ENCODE measurements around the gene STS.
"Not testable (repeated sequence)": the region's sequence is repeated elsewhere in the genome, so short reads cannot be mapped to it uniquely, and the experiment has no call there.

The STS gene

DNA sequence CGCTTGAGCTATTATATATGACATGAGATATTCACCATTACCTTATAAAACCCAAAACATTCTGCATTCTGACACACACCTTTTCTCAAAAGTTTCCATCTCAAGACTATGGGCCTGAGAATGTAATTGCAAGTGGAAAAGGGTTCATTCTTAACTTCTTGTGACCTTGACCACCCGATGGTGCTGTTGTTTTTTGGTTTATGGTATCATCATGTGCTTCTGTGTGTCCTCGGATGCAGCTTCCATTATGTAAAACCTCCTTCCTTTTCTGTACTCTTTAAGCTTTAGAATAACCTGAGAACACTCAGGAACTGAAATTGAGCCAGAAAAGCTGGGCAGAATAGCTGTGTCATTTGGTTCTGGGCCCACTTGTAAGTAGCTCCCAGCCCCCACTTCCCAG is 16.7 kb downstream of the STS start:
- TF ChIP-seq CTCF (conservative IDR thresholded peaks at IDR 0.05; ENCODE audit: control insufficient read depth, insufficient read depth, low read depth, low read length), result no peak
- no peak for DNase-seq (ENCODE audit: low read depth)
- no peak overlapping the region for H3K4me3 ChIP-seq (ENCODE audit: control insufficient read depth, low read depth, low read length)

DNA sequence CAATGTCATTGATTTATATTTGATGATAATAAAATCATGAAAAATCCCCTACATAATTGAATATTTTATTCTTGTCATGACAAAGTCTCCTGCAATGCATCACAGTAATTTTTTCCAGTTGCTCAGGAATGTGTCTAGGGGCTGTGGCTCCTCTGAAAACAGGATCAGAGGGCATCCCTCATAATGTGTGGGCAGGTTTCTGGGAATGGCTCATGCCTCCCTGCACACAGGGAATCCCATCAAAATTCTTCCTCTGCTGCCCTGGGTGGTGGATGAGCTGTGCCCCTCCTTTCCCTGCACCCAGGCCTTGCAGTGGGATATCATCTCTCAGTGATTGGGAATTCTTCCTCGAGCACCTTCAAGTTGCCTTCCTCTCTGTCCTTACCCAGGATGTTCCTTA is 20.9 kb downstream of the STS start:
- H3K4me3 ChIP-seq (ENCODE audit: control insufficient read depth, low read depth, low read length), result no peak overlapping the region
- no peak for TF ChIP-seq CTCF (conservative IDR thresholded peaks at IDR 0.05; ENCODE audit: control insufficient read depth, insufficient read depth, low read depth, low read length)
- DNase-seq (ENCODE audit: low read depth), result no peak

GRCh38 chrX:7169627-7170026 is 22.1 kb downstream of the STS start:
- no peak for DNase-seq (ENCODE audit: low read depth)
- H3K4me3 ChIP-seq (ENCODE audit: control insufficient read depth, low read depth, low read length), result no peak overlapping the region
- no peak for TF ChIP-seq CTCF (conservative IDR thresholded peaks at IDR 0.05; ENCODE audit: control insufficient read depth, insufficient read depth, low read depth, low read length)

DNA sequence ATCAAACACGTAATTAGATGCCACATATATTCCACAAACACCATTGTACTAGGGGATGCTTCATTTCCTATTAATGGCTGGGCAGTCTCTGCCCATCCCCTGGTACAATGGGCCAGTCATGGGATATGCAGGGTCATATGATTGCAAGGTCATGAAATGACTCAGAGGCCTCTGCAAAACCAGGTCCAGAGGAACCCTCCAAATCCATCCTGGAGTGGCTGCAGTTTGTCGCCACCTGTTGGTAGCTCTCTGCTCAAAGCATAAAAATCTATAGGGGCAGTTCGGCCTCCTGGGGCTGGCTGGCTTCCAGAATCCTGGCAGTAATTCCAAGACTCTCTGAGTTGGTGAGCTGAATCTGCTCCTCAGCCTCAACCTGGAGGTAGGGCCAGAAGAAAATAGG is 23.4 kb downstream of the STS start:
- TF ChIP-seq CTCF (conservative IDR thresholded peaks at IDR 0.05; ENCODE audit: control insufficient read depth, insufficient read depth, low read depth, low read length), result peak; percentile 33
- peak; percentile 37 for DNase-seq (ENCODE audit: low read depth)
- no peak overlapping the region for H3K4me3 ChIP-seq (ENCODE audit: control insufficient read depth, low read depth, low read length)

DNA sequence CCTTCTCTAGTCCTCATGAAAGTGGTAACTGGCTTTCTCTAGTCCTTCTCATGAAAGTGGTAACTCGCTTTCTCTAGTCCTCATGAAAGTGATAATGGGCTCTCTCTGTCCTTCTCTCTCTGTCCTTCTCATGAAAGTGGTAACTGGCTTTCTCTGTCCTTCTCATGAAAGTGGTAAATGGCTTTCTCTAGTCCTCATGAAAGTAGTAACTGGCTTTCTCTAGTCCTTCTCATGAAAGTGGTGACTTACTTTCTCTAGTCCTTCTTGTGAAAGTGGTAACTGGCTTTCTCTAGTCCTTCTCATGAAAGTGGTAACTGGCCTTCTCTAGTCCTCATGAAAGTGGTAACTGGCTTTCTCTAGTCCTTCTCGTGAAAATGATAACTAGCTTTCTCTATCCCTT is 31.3 kb downstream of the STS start:
- not testable (repeated sequence) for H3K4me3 ChIP-seq (ENCODE audit: control insufficient read depth, low read depth, low read length); DNase-seq (ENCODE audit: low read depth)

DNA sequence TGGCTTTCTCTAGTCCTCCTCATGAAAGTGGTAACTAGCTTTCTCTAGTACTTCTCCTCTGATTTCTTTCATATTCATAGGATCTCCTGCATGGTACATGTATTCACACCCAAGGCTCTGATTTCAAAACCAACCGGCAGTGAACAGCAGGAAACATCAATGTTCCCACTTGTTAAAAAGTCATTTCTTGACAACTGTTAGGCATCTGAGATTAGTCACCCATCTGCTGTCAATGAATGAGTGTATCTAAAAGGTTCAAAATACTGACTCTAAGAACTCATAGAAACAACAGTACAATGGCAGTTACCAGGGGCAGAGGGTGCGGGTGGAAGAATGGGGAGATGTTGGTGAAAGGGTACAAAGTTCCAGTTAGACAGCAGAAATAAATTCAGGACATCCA is 31.9 kb downstream of the STS start:
- H3K4me3 ChIP-seq (ENCODE audit: control insufficient read depth, low read depth, low read length), result no peak overlapping the region
- TF ChIP-seq CTCF (conservative IDR thresholded peaks at IDR 0.05; ENCODE audit: control insufficient read depth, insufficient read depth, low read depth, low read length), result no peak
- DNase-seq (ENCODE audit: low read depth), result no peak

DNA sequence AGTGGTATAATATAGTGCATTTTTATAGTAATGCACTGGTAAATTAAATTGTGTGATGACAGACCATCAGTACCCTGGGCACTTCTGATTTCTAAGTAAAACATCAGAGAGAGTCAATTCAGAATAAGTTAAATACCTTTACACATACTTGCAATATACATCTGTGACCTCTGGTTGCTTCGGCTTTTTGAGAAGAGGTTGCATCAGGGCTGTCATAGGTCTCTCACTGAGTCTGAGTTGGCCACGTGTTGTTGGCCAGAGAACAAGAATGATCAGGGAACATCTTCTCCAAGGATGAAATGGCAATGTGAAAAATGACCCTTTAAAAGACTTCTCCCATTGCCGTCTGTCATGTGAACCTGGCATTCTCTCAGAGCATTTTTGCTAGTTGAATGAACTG is 37.3 kb downstream of the STS start:
- no peak for TF ChIP-seq CTCF (conservative IDR thresholded peaks at IDR 0.05; ENCODE audit: control insufficient read depth, insufficient read depth, low read depth, low read length)
- H3K4me3 ChIP-seq (ENCODE audit: control insufficient read depth, low read depth, low read length), result no peak overlapping the region
- DNase-seq (ENCODE audit: low read depth), result no peak

Measured in fibroblast of mammary gland (primary cell).